Lower leg skin (tissue), 4 donors: ENCODE results near the gene LIN9. TPM values are rescaled to one million over a fixed set of nuclear protein-coding genes. Genes with fewer than 3 reads are reported as not detected.
"Not testable (repeated sequence)": the region's sequence is repeated elsewhere in the genome, so short reads cannot be mapped to it uniquely, and the experiment has no call there.

Experiments
- DNase-seq, 2 donors: peaks; one replicate each; pipeline ENCODE4 v3.0.0-alpha.2; 2019; ENCODE audit warnings: low spot score in 2 of 2
- H3K4me3 ChIP-seq: fragments of 200-600 bp; sonication (generic); 2 replicates; pipeline ENCODE4 v1.5.1; 2017; ENCODE audit warnings: mild to moderate bottlenecking, low read depth; ENCODE audit not compliant: poor library complexity, severe bottlenecking
- POLR2A ChIP-seq, 2 donors: fragments of 450-650 bp; IDR thresholded peaks; one replicate each; pipeline ENCODE4 v1.6.1; 2016 to 2017; ENCODE audit warnings: antibody characterized with exemption in 2 of 2, mild to moderate bottlenecking in 1 of 2, moderate library complexity in 1 of 2
- WGBS, 2 donors: methylation state at CpG; one replicate each; pipeline ENCODE4 v1.1.5; 2018; 5-methylcytosine and 5-hydroxymethylcytosine counted together
- intact Hi-C: fragments of 100-400 bp; cut with DNase I; formaldehyde crosslinking; loops from one replicate; pipeline ENCODE4 v1.15.0; 2023; ENCODE audit warnings: low total_unique reads
- total RNA-seq, 4 donors: library from RNA; depleted of rRNA; stranded (reverse); fragments of >200 nt; gene quantifications; one replicate each; pipeline ENCODE4 v1.1.0, GENCODE V29; 2016
- TF ChIP-seq, protein P1 (sequence below), 3 donors: fragments of 450-650 bp; IDR thresholded peaks; one replicate each; pipeline ENCODE4 v1.5.1; 2016; ENCODE audit warnings: antibody characterized with exemption in 3 of 3, mild to moderate bottlenecking in 3 of 3, moderate library complexity in 2 of 3

The LIN9 gene
- total RNA-seq, 4 donors from 2014 or later = 3.8 to 5.7 (median 4.9) TPM

DNA sequence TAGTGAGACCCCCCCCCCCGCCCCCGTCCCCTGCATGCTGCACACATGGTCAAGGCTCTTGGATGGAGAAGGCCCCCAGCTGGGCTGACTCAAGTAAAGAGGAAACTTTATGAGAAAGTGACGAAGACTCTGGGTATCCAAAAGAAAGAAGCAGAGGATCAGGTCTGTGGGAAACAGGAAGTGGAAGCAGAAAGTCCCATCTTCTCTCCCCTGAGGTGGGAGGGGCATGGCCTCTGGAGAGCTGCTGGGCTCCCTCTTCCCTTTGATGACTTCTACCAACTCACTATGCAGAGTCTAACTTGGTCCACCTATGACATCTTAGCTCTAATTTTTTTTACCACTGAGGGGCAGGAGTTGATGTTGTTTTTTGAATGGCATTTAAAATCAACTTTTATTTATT, 42.7 kb upstream of the LIN9 start:
- intact Hi-C loops = no loop called here
- 80 to 93% methylated on average over 3 of the region's 3 CpGs for WGBS, 2 donors
- no peak for DNase-seq
- no peak overlapping the region for H3K4me3 ChIP-seq
- TF ChIP-seq POLR2A (IDR thresholded peaks at IDR 0.05) = no peak
- TF ChIP-seq, protein P1, sequence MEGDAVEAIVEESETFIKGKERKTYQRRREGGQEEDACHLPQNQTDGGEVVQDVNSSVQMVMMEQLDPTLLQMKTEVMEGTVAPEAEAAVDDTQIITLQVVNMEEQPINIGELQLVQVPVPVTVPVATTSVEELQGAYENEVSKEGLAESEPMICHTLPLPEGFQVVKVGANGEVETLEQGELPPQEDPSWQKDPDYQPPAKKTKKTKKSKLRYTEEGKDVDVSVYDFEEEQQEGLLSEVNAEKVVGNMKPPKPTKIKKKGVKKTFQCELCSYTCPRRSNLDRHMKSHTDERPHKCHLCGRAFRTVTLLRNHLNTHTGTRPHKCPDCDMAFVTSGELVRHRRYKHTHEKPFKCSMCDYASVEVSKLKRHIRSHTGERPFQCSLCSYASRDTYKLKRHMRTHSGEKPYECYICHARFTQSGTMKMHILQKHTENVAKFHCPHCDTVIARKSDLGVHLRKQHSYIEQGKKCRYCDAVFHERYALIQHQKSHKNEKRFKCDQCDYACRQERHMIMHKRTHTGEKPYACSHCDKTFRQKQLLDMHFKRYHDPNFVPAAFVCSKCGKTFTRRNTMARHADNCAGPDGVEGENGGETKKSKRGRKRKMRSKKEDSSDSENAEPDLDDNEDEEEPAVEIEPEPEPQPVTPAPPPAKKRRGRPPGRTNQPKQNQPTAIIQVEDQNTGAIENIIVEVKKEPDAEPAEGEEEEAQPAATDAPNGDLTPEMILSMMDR (IDR thresholded peaks at IDR 0.05) = no peak

DNA sequence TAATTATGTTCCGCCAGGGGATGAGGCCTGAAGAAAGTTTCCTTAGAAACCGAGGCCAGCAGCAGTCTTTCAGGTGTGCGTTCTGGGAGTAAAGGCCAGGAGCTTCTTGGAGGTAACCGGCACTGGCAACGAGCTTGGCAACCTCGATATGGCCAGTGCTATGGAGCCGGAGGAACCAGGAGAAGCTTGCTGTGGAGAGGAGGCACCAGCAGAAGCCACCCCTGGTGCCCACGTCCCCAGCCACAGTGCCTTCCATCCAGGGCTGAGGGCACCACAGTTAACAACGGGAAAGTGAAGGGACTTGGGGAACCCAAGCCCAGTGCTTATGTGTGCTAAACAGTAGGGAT, 41.5 kb upstream of the LIN9 start:
- no peak for TF ChIP-seq POLR2A (IDR thresholded peaks at IDR 0.05)
- 38 to 62% methylated on average over 9 of the region's 9 CpGs for WGBS, 2 donors
- no peak for DNase-seq

DNA sequence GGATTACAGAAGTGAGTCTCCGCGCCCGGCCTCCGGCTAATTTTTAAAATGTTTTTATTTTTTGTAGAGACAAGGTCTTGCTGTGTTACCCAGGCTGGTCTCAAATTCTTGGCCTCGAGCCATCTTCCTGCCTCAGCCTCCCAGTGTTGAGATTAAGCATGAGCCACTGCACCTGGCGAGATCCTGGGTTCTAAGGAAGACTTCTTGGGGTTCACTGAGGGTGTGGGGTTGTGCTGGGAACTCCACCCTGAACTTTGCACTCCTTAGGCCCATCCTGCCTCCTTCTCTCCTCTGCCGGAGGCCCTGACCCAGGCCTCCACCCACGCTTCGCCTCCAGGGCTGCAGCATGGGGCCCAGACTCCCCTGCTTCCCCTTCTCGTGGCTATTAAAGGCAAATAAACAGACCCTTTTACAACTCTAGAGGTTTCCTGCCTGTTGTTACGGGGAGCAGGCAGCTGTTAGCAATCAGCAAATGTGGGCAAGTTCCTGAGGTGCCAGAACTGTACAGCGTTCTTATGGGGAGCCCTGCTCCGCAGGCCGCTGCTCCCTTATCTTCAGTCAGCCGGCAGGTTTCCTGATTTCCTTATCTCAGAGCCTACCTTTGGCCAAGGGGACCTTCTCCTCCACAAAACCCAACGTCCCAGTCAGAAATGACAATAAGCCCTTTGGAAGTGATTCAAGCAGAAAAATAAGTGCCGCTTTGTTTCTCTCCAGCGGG, 41.0 kb upstream of the LIN9 start:
- 56 to 57% methylated on average over 18 of the region's 18 CpGs for WGBS, 2 donors
- no peak for DNase-seq
- no peak overlapping the region for H3K4me3 ChIP-seq
- intact Hi-C loops = no loop called here
- no peak for TF ChIP-seq POLR2A (IDR thresholded peaks at IDR 0.05)
- TF ChIP-seq, protein P1 (IDR thresholded peaks at IDR 0.05) = no peak

More for the DNA sequence above, 41.5 kb upstream of the LIN9 start:
- intact Hi-C loops = no loop called here
- H3K4me3 ChIP-seq = no peak overlapping the region

DNA sequence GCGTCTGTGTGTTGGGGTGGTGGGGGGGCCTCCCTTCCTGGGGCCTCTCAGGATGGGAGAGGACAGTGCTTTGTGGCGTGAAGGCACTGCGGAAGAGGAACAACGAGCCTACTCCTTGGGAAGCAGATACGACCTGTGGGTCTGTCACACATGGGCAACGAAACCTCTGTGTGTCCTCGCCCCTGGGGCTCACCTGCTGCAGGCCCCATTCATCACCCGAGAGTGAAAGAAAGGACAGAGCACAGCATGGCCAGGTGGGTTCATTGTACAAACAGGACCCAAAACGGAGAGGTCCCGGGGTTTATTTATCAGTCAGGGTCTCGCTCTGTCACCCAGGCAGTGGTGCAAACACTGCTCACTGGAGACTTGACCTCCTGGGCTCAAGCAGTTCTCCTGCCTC, 40.1 kb upstream of the LIN9 start:
- WGBS, 2 donors = 81 to 88% methylated on average over 11 of the region's 11 CpGs

DNA sequence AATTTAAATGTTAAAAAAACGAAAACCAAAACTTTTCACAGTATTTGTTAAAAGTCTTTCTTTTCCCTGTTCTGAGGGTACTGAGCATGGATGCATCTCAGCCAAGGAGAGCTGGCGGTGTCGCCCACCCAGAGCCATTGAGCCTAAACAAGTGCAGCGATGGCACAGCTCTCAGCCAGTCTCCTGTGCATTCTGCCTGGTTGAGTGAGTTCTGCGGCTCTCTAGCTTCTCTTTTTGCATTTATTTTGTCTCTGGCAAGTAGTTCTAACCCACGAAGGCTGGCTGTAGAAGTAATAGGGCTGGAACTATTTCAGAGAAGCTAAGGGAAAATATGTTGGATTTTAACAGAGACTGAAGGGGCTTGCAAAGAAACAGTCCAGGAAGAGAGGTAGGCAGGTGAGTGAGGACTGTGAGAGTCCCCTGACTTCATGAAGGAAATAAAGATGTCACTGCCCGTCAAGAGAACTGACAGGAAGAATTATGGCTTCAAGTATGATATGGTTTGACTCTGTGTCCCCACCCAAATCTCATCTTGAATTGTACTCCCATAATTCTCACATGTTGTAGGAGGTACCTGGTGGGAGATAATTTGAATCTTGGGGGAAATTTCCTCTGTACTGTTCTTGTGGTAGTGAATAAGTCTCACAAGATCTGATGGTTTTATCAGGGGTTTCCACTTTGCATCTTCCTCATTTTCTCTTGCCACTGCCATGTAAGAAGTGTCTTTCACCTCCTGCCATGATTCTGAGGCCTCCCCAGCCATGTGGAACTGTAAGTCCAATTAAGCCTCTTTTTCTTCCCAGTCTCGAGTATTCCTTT, 35.7 kb upstream of the LIN9 start:
- TF ChIP-seq POLR2A (IDR thresholded peaks at IDR 0.05) = no peak
- TF ChIP-seq, protein P1 (IDR thresholded peaks at IDR 0.05) = no peak
- no peak for DNase-seq
- 67 to 77% methylated on average over 8 of the region's 8 CpGs for WGBS, 2 donors
- no peak overlapping the region for H3K4me3 ChIP-seq
- intact Hi-C loops = no loop called here

More for the DNA sequence above, 40.1 kb upstream of the LIN9 start:
- H3K4me3 ChIP-seq = no peak overlapping the region
- intact Hi-C loops = no loop called here
- DNase-seq = no peak
- TF ChIP-seq, protein P1 (IDR thresholded peaks at IDR 0.05) = no peak
- no peak for TF ChIP-seq POLR2A (IDR thresholded peaks at IDR 0.05)

DNA sequence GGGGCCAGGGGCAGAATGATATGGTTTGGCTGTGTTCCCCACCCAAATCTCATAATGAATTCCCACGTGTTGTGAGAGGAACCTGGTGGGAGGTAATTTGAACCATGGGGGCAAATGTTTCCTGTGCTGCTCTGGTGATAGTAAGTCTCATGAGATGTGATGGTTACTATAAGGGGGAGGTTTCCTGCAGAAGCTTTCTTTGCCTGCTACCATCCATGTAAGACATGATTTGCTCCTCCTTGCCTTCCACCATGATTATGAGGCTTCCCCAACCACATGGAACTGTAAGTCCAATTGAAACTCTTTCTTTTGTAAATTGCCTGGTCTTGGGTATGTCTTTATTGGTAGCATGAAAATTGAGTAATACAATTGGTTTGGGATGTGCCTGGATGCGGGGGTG, 33.7 kb upstream of the LIN9 start:
- 72 to 88% methylated on average over 2 of the region's 2 CpGs for WGBS, 2 donors

DNA sequence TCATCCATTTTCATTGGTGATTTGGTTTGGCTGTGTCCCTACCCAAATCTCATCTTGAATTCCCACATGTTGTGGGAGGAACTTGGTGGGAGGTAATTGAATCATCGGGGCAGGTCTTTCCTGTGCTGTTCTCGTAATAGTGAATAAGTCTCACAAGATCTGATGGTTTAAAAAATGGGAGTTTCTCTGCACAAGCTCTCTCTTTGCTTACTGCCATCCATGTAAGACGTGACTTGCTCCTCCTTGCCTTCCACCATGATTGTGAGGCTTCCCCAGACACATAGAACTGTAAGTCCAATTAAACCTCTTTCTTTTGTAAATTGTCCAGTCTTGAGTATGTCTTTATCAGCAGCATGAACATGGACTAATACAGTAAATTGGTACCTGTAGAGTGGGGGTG, 31.1 kb upstream of the LIN9 start:
- H3K4me3 ChIP-seq, intact Hi-C loops, DNase-seq: not testable (repeated sequence)
- 83 to 86% methylated on average over 3 of the region's 3 CpGs for WGBS, 2 donors

More for the DNA sequence above, 33.7 kb upstream of the LIN9 start:
- H3K4me3 ChIP-seq = no peak overlapping the region
- intact Hi-C loops = no loop called here
- TF ChIP-seq, protein P1 (IDR thresholded peaks at IDR 0.05) = no peak
- TF ChIP-seq POLR2A (IDR thresholded peaks at IDR 0.05) = no peak
- no peak for DNase-seq
